ENCODE measurements around the gene HLCS. TPM values are rescaled to one million over a fixed set of nuclear protein-coding genes. Genes with fewer than 3 reads are reported as not detected.

The HLCS gene
- total RNA-seq, 1 donor from 2014 or later: 20.2 TPM

- TF ChIP-seq, protein P1, sequence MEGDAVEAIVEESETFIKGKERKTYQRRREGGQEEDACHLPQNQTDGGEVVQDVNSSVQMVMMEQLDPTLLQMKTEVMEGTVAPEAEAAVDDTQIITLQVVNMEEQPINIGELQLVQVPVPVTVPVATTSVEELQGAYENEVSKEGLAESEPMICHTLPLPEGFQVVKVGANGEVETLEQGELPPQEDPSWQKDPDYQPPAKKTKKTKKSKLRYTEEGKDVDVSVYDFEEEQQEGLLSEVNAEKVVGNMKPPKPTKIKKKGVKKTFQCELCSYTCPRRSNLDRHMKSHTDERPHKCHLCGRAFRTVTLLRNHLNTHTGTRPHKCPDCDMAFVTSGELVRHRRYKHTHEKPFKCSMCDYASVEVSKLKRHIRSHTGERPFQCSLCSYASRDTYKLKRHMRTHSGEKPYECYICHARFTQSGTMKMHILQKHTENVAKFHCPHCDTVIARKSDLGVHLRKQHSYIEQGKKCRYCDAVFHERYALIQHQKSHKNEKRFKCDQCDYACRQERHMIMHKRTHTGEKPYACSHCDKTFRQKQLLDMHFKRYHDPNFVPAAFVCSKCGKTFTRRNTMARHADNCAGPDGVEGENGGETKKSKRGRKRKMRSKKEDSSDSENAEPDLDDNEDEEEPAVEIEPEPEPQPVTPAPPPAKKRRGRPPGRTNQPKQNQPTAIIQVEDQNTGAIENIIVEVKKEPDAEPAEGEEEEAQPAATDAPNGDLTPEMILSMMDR (IDR thresholded peaks at IDR 0.05; ENCODE audit: unreplicated experiment): no peak
- Mint-ChIP-seq H3K27ac (no peak overlapping the region), H3K36me3 (peaks cover 9% of the 10 kb centered on the region), H3K9me3 (no peaks in the 10 kb centered on the region), H3K4me3 (no peak overlapping the region), H3K4me1 (peaks cover 34% of the 10 kb centered on the region), H3K27me3 (ENCODE audit: low read depth) (peaks cover 8% of the 10 kb centered on the region)
- no peak for DNase-seq (ENCODE audit: low spot score in 2 of 2, unreplicated experiment in 2 of 2)
These were observed 212.9 kb downstream of the HLCS start for GRCh38 chr21:36753556-36753955.

DNA sequence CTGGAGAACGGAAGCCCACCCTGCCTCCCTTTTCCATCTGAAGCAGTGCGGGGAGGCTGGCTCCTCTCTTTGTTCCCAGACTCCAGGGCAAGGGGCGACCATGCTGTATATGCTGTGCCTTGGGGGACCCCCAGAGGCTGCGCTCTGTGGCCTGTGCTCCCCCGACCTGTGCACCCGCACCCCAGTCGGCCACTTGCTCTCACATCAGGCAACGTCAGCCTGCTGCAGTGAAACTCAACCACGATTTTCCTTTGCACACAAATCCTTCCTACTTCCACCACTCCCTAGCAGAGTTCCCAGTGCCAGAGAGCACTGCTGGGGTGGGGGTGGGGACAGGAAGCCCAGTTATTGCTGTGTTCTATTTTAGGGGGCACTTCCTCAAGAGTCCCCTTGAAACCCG lies 215.1 kb downstream of the HLCS start:
- H3K27me3 Mint-ChIP-seq (ENCODE audit: low read depth): peaks cover 21% of the 10 kb centered on the region
- H3K4me3 Mint-ChIP-seq: no peak overlapping the region
- no peak for DNase-seq (ENCODE audit: low spot score in 2 of 2, unreplicated experiment in 2 of 2)
- peaks cover 4% of the 10 kb centered on the region for H3K36me3 Mint-ChIP-seq
- H3K27ac Mint-ChIP-seq: no peak overlapping the region
- TF ChIP-seq, protein P1 (IDR thresholded peaks at IDR 0.05; ENCODE audit: unreplicated experiment): no peak
- peaks cover 46% of the 10 kb centered on the region for H3K4me1 Mint-ChIP-seq
- no peaks in the 10 kb centered on the region for H3K9me3 Mint-ChIP-seq

GRCh38 chr21:36750576-36750959 lies 215.9 kb downstream of the HLCS start:
- H3K9me3 Mint-ChIP-seq: no peaks in the 10 kb centered on the region
- peaks cover 2% of the 10 kb centered on the region for H3K36me3 Mint-ChIP-seq
- peaks cover 26% of the 10 kb centered on the region for H3K27me3 Mint-ChIP-seq (ENCODE audit: low read depth)
- DNase-seq (ENCODE audit: low spot score in 2 of 2, unreplicated experiment in 2 of 2): no peak
- TF ChIP-seq, protein P1 (IDR thresholded peaks at IDR 0.05; ENCODE audit: unreplicated experiment): no peak
- H3K4me1 Mint-ChIP-seq: peaks cover 46% of the 10 kb centered on the region
- peak overlapping the region; percentile 92 for H3K27ac Mint-ChIP-seq
- no peak overlapping the region for H3K4me3 Mint-ChIP-seq

GRCh38 chr21:36749935-36750575 lies 216.4 kb downstream of the HLCS start:
- H3K36me3 Mint-ChIP-seq: peaks cover 2% of the 10 kb centered on the region
- H3K27me3 Mint-ChIP-seq (ENCODE audit: low read depth): peaks cover 32% of the 10 kb centered on the region
- H3K4me3 Mint-ChIP-seq: peak overlapping the region; percentile 16
- H3K27ac Mint-ChIP-seq: peak overlapping the region; percentile 92
- H3K9me3 Mint-ChIP-seq: no peaks in the 10 kb centered on the region
- peak in 1 of 2 experiments; percentile 54 for DNase-seq (ENCODE audit: low spot score in 2 of 2, unreplicated experiment in 2 of 2)
- H3K4me1 Mint-ChIP-seq: peaks cover 46% of the 10 kb centered on the region
- TF ChIP-seq, protein P1 (IDR thresholded peaks at IDR 0.05; ENCODE audit: unreplicated experiment): no peak

DNA sequence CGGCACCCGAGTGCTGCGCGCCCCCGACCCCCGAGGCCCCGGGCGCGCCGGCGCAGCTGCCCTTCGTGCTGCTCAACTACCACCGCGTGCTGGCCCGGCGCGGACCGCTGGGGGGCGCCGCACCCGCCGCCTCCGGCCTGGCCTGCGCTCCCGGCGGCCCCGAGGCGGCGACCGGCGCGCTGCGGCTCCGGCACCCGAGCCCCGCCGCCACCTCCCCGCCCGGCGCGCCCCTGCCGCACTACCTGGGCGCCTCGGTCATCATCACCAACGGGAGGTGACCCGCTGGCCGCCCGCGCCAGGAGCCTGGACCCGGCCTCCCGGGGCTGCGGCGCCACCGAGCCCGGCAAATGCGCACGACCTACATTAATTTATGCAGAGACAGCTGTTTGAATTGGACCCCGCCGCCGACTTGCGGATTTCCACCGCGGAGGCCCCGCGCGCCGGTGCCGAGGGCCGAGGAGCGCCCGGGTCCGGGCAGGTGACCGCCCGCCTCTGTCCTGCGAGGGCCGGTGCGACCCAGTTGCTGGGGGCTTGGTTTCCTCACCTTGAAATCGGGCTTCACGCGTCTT lies 218.6 kb downstream of the HLCS start:
- peak in 1 of 2 experiments; percentile 82 for DNase-seq (ENCODE audit: low spot score in 2 of 2, unreplicated experiment in 2 of 2)
- Mint-ChIP-seq H3K27ac (peak overlapping the region; percentile 34), H3K4me3 (peak overlapping the region; percentile 68), H3K4me1 (peaks cover 47% of the 10 kb centered on the region), H3K9me3 (no peaks in the 10 kb centered on the region), H3K27me3 (ENCODE audit: low read depth) (peaks cover 40% of the 10 kb centered on the region), H3K36me3 (no peaks in the 10 kb centered on the region)
- TF ChIP-seq, protein P1 (IDR thresholded peaks at IDR 0.05; ENCODE audit: unreplicated experiment): no peak
